ENCODE results near the gene WDHD1.

DNA sequence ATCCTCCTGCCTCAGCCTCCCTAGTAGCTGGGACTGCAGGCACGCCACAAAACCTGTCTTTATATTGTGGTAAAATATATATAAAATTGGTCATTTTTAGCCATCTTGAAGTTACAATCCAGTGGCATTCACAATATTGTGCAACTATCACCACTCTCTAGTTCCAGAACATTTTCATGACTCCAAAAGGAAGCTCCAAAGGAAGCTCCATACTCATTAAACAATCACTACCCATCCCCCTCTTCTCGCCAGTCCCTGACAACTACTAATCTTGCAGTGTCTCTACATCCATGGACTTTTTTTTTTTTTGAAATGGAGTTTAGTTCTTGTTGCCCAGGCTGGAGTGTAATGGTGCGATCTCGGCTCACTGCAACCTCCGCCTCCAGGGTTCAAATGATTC is 127.3 kb downstream of the WDHD1 start:
- no peak for TF ChIP-seq POLR2A (IDR thresholded peaks at IDR 0.05)
- TF ChIP-seq, protein P1, sequence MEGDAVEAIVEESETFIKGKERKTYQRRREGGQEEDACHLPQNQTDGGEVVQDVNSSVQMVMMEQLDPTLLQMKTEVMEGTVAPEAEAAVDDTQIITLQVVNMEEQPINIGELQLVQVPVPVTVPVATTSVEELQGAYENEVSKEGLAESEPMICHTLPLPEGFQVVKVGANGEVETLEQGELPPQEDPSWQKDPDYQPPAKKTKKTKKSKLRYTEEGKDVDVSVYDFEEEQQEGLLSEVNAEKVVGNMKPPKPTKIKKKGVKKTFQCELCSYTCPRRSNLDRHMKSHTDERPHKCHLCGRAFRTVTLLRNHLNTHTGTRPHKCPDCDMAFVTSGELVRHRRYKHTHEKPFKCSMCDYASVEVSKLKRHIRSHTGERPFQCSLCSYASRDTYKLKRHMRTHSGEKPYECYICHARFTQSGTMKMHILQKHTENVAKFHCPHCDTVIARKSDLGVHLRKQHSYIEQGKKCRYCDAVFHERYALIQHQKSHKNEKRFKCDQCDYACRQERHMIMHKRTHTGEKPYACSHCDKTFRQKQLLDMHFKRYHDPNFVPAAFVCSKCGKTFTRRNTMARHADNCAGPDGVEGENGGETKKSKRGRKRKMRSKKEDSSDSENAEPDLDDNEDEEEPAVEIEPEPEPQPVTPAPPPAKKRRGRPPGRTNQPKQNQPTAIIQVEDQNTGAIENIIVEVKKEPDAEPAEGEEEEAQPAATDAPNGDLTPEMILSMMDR (IDR thresholded peaks at IDR 0.05 in 8 of 11, conservative IDR thresholded peaks at IDR 0.05 in 3 of 11), result no peak
